GM19468 (cell line): ENCODE results near the gene MBD4.
"Not testable (repeated sequence)": the region's sequence is repeated elsewhere in the genome, so short reads cannot be mapped to it uniquely, and the experiment has no call there.

Source experiments
- ATAC-seq: cut with Tn5 transposase; IDR thresholded peaks from one replicate; pipeline ENCODE4 v1.9.1; 2021; ENCODE audit warnings: mild to moderate bottlenecking, moderate library complexity, moderate number of reproducible peaks; ENCODE audit not compliant: unreplicated experiment; ENCODE audit errors: extremely low read depth

Gene MBD4

GRCh38 chr3:129387487-129387886 is 52.3 kb downstream of the MBD4 start:
- ATAC-seq: no peak

- ATAC-seq: no peak
Measured at GRCh38 chr3:129386984-129387383, 52.8 kb downstream of the MBD4 start.

- not testable (repeated sequence) for ATAC-seq
Measured at GRCh38 chr3:129385507-129385906, 54.2 kb downstream of the MBD4 start.

- no peak for ATAC-seq
Measured at GRCh38 chr3:129384594-129385323, 55.0 kb downstream of the MBD4 start.

GRCh38 chr3:129384103-129384502 is 55.6 kb downstream of the MBD4 start:
- ATAC-seq: not testable (repeated sequence)

- ATAC-seq: peak; percentile 44
Measured at GRCh38 chr3:129383292-129383860, 56.4 kb downstream of the MBD4 start.

GRCh38 chr3:129382366-129382765 is 57.4 kb downstream of the MBD4 start:
- ATAC-seq: no peak
